HCT116 (cell line): ENCODE measurements around the gene PHF14. TPM values are rescaled to one million over a fixed set of nuclear protein-coding genes. Genes with fewer than 3 reads are reported as not detected.

Experiments
- ATAC-seq: fragments of 200-7000 bp; cut with Tn5 transposase; 2 replicates; pipeline ENCODE4 v1.9.1; 2020; ENCODE audit warnings: mild to moderate bottlenecking, moderate library complexity
- BruUV-seq: library from RNA; stranded (reverse); fragments of 400-500 nt; replicated peaks from 2 replicates; lab custom pipeline; 2021; lab: Mats Ljungman, UMichigan
- CTCF ChIA-PET: fragments of 300-600 bp; sonication (Branson Sonifier 250); formaldehyde crosslinking; loops from one replicate; lab custom pipeline; 2021; ENCODE audit warnings: antibody characterized with exemption; lab: Charles Lee
- POLR2A ChIA-PET: fragments of 300-600, 350-600 bp; sonication (Branson Sonifier 250); formaldehyde crosslinking; loops from one replicate; lab custom pipeline; 2021; ENCODE audit warnings: antibody characterized with exemption; lab: Charles Lee
- RAD21 ChIA-PET, 2 experiments: fragments of 300-600 bp; sonication (Branson Sonifier 250); formaldehyde crosslinking; loops; one replicate each; lab custom pipeline; 2023; ENCODE audit warnings: low total read pairs in 2 of 2; ENCODE audit not compliant: uncharacterized antibody in 2 of 2, unreplicated experiment in 2 of 2, low non-redundant PET in 1 of 2; lab: Charles Lee
- DNase-seq: peaks from one replicate; pipeline ENCODE4 v3.0.0-alpha.2; 2010; ENCODE audit warnings: low read depth, low spot score
- H2AFZ ChIP-seq: fragments of 200-600 bp; shearing (Covaris generic), sonication (generic); 2 replicates; pipeline ENCODE4 v1.6.1; 2017; ENCODE audit warnings: low read depth, mixed run types, mixed read lengths, antibody characterized with exemption, low read length; ENCODE audit not compliant: poor library complexity, severe bottlenecking
- H3K27ac ChIP-seq: 2 replicates; pipeline ENCODE4 v1.5.1; 2012; ENCODE audit warnings: low read depth, low read length
- H3K27me3 ChIP-seq: fragments of 200-600 bp; sonication (generic); 2 replicates; pipeline ENCODE4 v1.6.1; 2016; ENCODE audit warnings: mixed run types, low read length, mixed read lengths; ENCODE audit not compliant: insufficient read depth
- H3K36me3 ChIP-seq, 2 experiments: fragments of 200-500 bp in 1 of 2; fragments of 200-600 bp in 1 of 2; sonication (Bioruptor generic) in 1 of 2; sonication (generic) in 1 of 2; 2 replicates each; pipeline versions ENCODE4 v1.5.1 to v1.6.1; 2014 to 2016; ENCODE audit warnings: low read length in 2 of 2, inconsistent platforms in 1 of 2, mixed read lengths in 1 of 2, mixed run types in 1 of 2; ENCODE audit not compliant: insufficient read depth in 2 of 2, control insufficient read depth in 1 of 2
- H3K4me1 ChIP-seq, 2 experiments: fragments of 200-600 bp in 1 of 2; sonication (generic) in 1 of 2; 2 replicates each; pipeline versions ENCODE4 v1.5.1 to v1.6.1; 2012 to 2017; ENCODE audit warnings: low read length in 2 of 2, inconsistent platforms in 1 of 2, mild to moderate bottlenecking in 1 of 2, mixed read lengths in 1 of 2, mixed run types in 1 of 2, moderate library complexity in 1 of 2; ENCODE audit not compliant: insufficient read depth in 2 of 2, control insufficient read depth in 1 of 2
- H3K4me2 ChIP-seq: fragments of 200-600 bp; sonication (generic); 2 replicates; pipeline ENCODE4 v1.6.1; 2017; ENCODE audit warnings: mixed run types, low read length, mixed read lengths
- H3K4me3 ChIP-seq, 2 experiments: fragments of 200-600 bp in 1 of 2; sonication (generic) in 1 of 2; replicated peaks in 1 of 2; 2 replicates each; pipeline ENCODE4 v1.5.1; 2011 to 2016; ENCODE audit warnings: low read length in 2 of 2, control low read depth in 1 of 2, low read depth in 1 of 2, mild to moderate bottlenecking in 1 of 2, mixed read lengths in 1 of 2, mixed run types in 1 of 2
- H3K79me2 ChIP-seq: fragments of 200-600 bp; sonication (generic); 2 replicates; pipeline ENCODE4 v1.6.1; 2017; ENCODE audit warnings: mild to moderate bottlenecking, mixed run types, low read length, moderate library complexity, mixed read lengths; ENCODE audit not compliant: insufficient read depth
- H3K9ac ChIP-seq: fragments of 200-600 bp; sonication (generic); 2 replicates; pipeline ENCODE4 v1.6.1; 2016; ENCODE audit warnings: low read length, mixed read lengths
- H3K9me2 ChIP-seq: fragments of 200-600 bp; sonication (generic), shearing (Covaris generic); 2 replicates; pipeline ENCODE4 v1.6.1; 2017; ENCODE audit warnings: mixed run types, mild to moderate bottlenecking, moderate library complexity; ENCODE audit not compliant: insufficient read depth
- H3K9me3 ChIP-seq, 2 experiments: fragments of 200-500 bp in 1 of 2; fragments of 200-600 bp in 1 of 2; sonication (Bioruptor generic) in 1 of 2; sonication (generic) in 1 of 2; 2 replicates each; pipeline ENCODE4 v1.6.1; 2014 to 2017; ENCODE audit warnings: low read length in 2 of 2, mixed read lengths in 2 of 2, inconsistent platforms in 1 of 2, low read depth in 1 of 2, mild to moderate bottlenecking in 1 of 2, mixed run types in 1 of 2, moderate library complexity in 1 of 2; ENCODE audit not compliant: control insufficient read depth in 1 of 2, insufficient read depth in 1 of 2
- H4K20me1 ChIP-seq: fragments of 200-600 bp; sonication (generic), shearing (Covaris generic); 2 replicates; pipeline ENCODE4 v1.6.1; 2017; ENCODE audit warnings: mixed run types, mild to moderate bottlenecking, moderate library complexity; ENCODE audit not compliant: insufficient read depth
- ELF1 ChIP-seq: IDR thresholded peaks from 2 replicates; pipeline ENCODE4 v1.6.1; 2012; ENCODE audit warnings: low read depth, borderline replicate concordance
- EZH2 ChIP-seq: fragments of 200-600 bp; sonication (generic); IDR thresholded peaks from 2 replicates; pipeline ENCODE4 v1.6.1; 2017; ENCODE audit warnings: antibody characterized with exemption, mixed run types
- JUND ChIP-seq: IDR thresholded peaks from 2 replicates; pipeline ENCODE4 v1.6.1; 2012
- POLR2A ChIP-seq: IDR thresholded peaks from 2 replicates; pipeline ENCODE4 v1.7.0; 2011; ENCODE audit warnings: borderline replicate concordance; ENCODE audit not compliant: insufficient read depth, insufficient read length; ENCODE audit errors: extremely low read depth
- ZFX ChIP-seq: fragments of 450-650 bp; IDR thresholded peaks from 2 replicates; pipeline ENCODE4 v1.6.1; 2017
- intact Hi-C: fragments of 100-400 bp; cut with micrococcal nuclease; formaldehyde crosslinking; loops from 2 replicates; pipeline ENCODE4 v1.10.0; 2022
- total RNA-seq: library from RNA; stranded (reverse); gene quantifications from one replicate; pipeline ENCODE4 v1.2.1, GENCODE V29; 2021; ENCODE audit not compliant: unreplicated experiment
- TF ChIP-seq, protein P1 (sequence below): IDR thresholded peaks from 2 replicates; pipeline ENCODE4 v1.6.1; 2012
- TF ChIP-seq, protein P2 (sequence below): IDR thresholded peaks from 2 replicates; pipeline ENCODE4 v1.6.1; 2012; ENCODE audit warnings: low read depth
- TF ChIP-seq, protein P3 (sequence below): IDR thresholded peaks from 2 replicates; pipeline ENCODE4 v1.6.1; 2012

PHF14 gene
- total RNA-seq, 1 experiment from 2014 or later = 13.8 TPM

DNA sequence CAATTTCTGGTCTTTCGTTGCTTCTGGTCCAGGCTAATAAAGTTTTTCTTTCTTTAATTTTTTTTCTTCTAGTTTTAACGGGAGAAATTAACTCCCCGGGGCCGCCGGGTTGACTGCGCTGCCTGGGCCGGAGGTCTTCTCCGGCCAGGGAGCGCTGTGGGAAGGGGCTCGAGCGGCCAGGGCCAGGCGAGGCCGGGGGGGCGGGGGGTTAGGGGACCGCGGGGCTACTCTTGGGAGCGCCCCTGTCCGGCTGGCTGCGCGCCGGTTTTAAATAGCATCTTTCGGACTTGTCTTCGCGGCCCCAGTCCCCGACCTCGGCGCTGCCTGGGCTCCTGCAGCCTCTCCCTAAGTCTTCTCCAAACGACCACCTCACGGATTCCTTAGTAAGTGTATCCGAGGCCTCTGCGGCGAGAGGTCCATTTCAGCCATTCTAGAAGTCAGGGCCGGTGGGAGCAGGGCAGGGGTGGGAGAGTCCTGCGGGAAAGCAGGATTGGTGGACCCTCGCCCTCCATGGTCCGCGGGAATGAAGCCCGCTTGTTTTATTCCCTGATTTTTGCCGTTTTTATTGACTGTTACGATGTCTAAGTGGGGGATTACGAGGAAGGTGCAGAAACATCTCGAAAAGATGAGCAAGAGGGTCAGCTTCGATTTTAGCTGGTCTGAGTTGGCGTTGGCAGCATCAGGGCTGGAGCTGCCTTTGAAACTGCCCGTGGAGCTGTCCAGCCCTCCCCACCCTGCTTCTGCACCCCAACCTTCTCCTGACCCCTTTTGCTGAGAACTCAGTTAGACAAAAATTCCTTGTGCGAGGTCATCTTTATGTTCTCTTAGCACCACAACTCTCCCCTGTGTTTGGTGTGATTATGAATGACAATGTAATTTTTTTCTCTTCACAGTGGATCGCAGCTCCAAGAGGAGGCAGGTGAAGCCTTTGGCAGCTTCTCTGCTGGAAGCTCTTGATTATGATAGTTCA is 555 bp downstream of the PHF14 start:
- CTCF ChIA-PET = interaction anchor here (1.0 kb wide), 1 partner anchor 237 kb away, joined by 5 read pairs; no protein-coding TSS in a partner anchor
- H3K9me2 ChIP-seq = no peaks in the 10 kb centered on the region; the same call in 1 of the 2 replicates
- TF ChIP-seq, protein P1, sequence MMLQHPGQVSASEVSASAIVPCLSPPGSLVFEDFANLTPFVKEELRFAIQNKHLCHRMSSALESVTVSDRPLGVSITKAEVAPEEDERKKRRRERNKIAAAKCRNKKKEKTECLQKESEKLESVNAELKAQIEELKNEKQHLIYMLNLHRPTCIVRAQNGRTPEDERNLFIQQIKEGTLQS = no peak
- TF ChIP-seq, protein P2, sequence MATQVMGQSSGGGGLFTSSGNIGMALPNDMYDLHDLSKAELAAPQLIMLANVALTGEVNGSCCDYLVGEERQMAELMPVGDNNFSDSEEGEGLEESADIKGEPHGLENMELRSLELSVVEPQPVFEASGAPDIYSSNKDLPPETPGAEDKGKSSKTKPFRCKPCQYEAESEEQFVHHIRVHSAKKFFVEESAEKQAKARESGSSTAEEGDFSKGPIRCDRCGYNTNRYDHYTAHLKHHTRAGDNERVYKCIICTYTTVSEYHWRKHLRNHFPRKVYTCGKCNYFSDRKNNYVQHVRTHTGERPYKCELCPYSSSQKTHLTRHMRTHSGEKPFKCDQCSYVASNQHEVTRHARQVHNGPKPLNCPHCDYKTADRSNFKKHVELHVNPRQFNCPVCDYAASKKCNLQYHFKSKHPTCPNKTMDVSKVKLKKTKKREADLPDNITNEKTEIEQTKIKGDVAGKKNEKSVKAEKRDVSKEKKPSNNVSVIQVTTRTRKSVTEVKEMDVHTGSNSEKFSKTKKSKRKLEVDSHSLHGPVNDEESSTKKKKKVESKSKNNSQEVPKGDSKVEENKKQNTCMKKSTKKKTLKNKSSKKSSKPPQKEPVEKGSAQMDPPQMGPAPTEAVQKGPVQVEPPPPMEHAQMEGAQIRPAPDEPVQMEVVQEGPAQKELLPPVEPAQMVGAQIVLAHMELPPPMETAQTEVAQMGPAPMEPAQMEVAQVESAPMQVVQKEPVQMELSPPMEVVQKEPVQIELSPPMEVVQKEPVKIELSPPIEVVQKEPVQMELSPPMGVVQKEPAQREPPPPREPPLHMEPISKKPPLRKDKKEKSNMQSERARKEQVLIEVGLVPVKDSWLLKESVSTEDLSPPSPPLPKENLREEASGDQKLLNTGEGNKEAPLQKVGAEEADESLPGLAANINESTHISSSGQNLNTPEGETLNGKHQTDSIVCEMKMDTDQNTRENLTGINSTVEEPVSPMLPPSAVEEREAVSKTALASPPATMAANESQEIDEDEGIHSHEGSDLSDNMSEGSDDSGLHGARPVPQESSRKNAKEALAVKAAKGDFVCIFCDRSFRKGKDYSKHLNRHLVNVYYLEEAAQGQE = peak; percentile 73
- TF ChIP-seq, protein P3, sequence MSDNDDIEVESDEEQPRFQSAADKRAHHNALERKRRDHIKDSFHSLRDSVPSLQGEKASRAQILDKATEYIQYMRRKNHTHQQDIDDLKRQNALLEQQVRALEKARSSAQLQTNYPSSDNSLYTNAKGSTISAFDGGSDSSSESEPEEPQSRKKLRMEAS = no peak
- TF ChIP-seq EZH2 (no peak), JUND (no peak), ZFX (peak; percentile 66), ELF1 (no peak), POLR2A (peak; percentile 78)

More for the DNA sequence above, 555 bp downstream of the PHF14 start:
- Histone ChIP-seq H3K9me3 (no peaks in the 10 kb centered on the region), H3K27me3 (no peaks in the 10 kb centered on the region), H4K20me1 (peaks cover under 1% of the 10 kb centered on the region; the same call in 1 of the 2 replicates), H3K79me2 (peaks cover 51% of the 10 kb centered on the region), H3K36me3 (peaks cover 4 to 5% of the 10 kb centered on the region in 2 experiments; a peak in 1 of 4 replicates), H3K4me3 (peak overlapping the region; percentile 83 to 92), H3K4me1 (peaks cover 0 to 21% of the 10 kb centered on the region in 2 experiments; a peak in 3 of 4 replicates), H3K27ac (peak overlapping the region; percentile 76), H2AFZ (no peak overlapping the region), H3K4me2 (peak overlapping the region; percentile 96), H3K9ac (peak overlapping the region; percentile 94)
- DNase-seq = no peak
- ATAC-seq = peak; percentile 22
- POLR2A ChIA-PET = interaction anchor here (0.7 kb wide), 2 partner anchors 11 to 117 kb away, joined by 3 read pairs; no protein-coding TSS in a partner anchor
- intact Hi-C loops = loop anchor here (1.0 kb wide), 1 partner anchor 34 kb away; a partner anchor contains a TSS
- BruUV-seq = TSS peak; percentile 36
- RAD21 ChIA-PET = no interaction called here
